ENCODE results near the gene ZBTB4.
A peak's percentile ranks its signal among the peaks of the same experiment; 100 is the strongest.

ZBTB4 gene

GRCh38 chr17:7417056-7417655, 62.3 kb downstream of the ZBTB4 start:
- no peak for DNase-seq

- no peak for DNase-seq
These were observed 63.1 kb downstream of the ZBTB4 start for GRCh38 chr17:7416323-7416722.

DNA sequence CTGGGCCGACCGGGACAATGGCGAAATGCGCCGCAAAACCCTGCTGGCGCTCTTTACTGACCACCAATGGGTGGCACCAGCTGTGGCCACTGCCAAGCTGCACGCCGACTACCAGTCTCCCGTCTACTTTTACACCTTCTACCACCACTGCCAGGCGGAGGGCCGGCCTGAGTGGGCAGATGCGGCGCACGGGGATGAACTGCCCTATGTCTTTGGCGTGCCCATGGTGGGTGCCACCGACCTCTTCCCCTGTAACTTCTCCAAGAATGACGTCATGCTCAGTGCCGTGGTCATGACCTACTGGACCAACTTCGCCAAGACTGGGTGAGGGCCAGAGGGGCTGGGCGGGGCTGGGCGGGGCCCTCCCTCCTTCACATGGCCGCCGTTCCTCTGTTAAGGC, 63.6 kb downstream of the ZBTB4 start:
- DNase-seq: no peak

GRCh38 chr17:7414837-7415236, 64.6 kb downstream of the ZBTB4 start:
- no peak for DNase-seq

- peak; percentile 52 for DNase-seq
These were observed 66.0 kb downstream of the ZBTB4 start for GRCh38 chr17:7413346-7413985.

GRCh38 chr17:7411427-7411750, 68.0 kb downstream of the ZBTB4 start:
- DNase-seq: no peak

- DNase-seq: no peak
These were observed 68.6 kb downstream of the ZBTB4 start for GRCh38 chr17:7410634-7411426.

DNA sequence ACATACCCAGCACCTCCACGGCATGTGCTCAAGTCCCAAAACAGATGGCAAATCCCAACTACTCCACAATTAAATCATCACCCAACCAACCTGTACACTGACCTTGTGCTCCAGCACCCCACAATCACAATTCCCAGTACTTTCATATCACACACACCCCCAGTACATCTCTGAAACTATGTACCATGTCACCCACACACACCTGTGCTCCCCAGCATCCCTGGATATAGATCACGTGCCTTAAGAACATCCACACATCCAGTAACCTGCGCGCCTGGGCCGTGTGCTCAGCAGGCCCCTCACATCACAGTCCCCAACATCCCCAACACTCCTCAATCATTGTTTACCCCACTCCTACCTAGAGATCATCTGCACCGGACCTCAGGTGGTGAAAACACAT, 69.7 kb downstream of the ZBTB4 start:
- no peak for DNase-seq

Measured in fibroblast of upper back skin (primary cell).